Measurements from ENCODE around the gene HSDL2.

GRCh38 chr9:112396872-112397271 is 17.0 kb downstream of the HSDL2 start:
- no peak for TF ChIP-seq EZH2phosphoT487 (IDR thresholded peaks at IDR 0.05; ENCODE audit: insufficient read depth, low read depth)
- TF ChIP-seq EZH2 (IDR thresholded peaks at IDR 0.05; ENCODE audit: insufficient read depth, poor library complexity, severe bottlenecking): no peak

Data from GM23248 (cell line).